HG03342 (cell line): ENCODE measurements around the gene OR6B2.
"Not testable (repeated sequence)": the region's sequence is repeated elsewhere in the genome, so short reads cannot be mapped to it uniquely, and the experiment has no call there.

ENCODE experiments used
- ATAC-seq: cut with Tn5 transposase; IDR thresholded peaks from one replicate; pipeline ENCODE4 v1.9.1; 2021; ENCODE audit warnings: mild to moderate bottlenecking, moderate library complexity; ENCODE audit not compliant: unreplicated experiment

OR6B2 gene

GRCh38 chr2:240030379-240031094 lies at the start of gene OR6B2:
TSS of gene OR6B2 (minus strand) at chr2:240030429. CDS start at chr2:240030429, 0 bp downstream.
- no peak for ATAC-seq

GRCh38 chr2:240078631-240079030 lies 48.4 kb upstream of the OR6B2 start:
- no peak for ATAC-seq

DNA sequence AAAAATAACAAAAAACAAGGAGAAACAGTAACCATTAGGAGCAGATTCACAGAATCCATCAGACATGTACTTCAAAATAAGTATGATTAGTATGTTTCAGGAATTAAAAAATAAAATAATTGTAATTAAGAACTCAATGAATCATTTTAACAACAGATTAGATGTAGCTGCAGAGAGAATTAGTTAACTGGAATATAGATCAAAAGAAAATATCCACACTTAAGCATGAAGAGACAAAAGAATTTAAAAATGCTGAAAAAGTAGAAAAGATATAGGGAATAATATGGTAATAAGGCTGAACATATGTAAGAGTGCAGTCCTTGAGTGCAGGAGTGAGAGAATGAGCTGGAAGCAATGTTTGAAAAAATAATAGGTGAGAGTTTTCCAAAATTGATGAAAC lies 47.2 kb upstream of the OR6B2 start:
- no peak for ATAC-seq

DNA sequence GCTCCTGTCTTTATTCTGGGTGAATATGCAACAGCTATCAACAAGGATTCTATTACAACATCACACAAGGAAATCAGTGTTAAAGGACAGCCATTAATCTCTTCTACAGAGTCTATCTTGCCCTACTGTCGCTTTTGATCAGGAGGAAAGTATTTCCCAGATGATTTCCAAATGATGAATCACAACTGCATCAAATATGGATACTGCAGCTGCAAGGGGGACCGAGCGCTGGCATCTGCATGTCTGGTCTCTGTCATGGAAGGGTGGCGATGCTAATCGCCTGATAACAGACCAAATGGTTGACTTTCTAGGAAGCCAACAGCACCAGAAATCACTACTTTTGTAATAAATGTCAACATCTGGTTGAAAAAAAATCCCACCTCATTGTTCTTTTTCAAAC lies 44.3 kb upstream of the OR6B2 start:
- ATAC-seq: no peak

- ATAC-seq: no peak
Observed at GRCh38 chr2:240070907-240071306, 40.7 kb upstream of the OR6B2 start.

DNA sequence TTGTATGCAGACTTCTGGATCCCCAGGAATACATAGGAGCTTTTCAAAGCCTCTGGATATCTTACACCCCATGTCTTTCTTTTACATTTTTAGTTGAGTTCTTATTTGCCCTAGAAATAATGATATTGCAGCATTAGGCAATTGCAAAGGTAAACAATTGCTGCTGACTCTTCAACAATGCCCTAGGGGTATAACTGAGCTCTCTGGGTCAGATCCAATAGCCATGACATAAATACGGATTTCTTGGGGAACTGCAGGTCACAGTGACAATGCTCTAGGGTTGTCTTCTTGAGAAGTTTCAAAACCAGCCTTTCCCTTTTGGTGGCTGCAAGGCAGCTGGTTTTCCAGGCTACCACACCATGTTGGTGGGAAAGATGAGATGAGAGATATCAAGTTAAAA lies 39.6 kb upstream of the OR6B2 start:
- no peak for ATAC-seq

GRCh38 chr2:240068193-240068592 lies 38.0 kb upstream of the OR6B2 start:
- ATAC-seq: no peak

- no peak for ATAC-seq
Observed at GRCh38 chr2:240066489-240066888, 36.3 kb upstream of the OR6B2 start.

DNA sequence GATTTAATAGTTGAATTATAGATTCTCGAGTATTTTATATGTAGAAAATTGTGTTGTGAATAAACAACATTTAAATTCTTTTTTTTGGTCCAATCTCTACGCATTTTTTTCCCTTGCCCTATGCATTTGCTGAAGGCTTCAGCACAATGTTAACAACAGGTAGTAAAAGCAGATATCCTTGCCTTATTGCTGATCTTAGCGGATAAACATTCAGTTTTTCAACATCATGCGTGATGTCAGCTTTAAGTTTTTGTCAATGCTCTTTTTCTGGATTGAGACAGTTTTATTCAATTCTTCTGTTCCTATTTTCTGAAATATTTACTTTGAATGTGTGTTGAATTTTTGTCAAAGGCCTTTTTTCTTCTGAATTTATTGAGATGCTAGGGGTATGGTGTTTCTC lies 34.7 kb upstream of the OR6B2 start:
- no peak for ATAC-seq

DNA sequence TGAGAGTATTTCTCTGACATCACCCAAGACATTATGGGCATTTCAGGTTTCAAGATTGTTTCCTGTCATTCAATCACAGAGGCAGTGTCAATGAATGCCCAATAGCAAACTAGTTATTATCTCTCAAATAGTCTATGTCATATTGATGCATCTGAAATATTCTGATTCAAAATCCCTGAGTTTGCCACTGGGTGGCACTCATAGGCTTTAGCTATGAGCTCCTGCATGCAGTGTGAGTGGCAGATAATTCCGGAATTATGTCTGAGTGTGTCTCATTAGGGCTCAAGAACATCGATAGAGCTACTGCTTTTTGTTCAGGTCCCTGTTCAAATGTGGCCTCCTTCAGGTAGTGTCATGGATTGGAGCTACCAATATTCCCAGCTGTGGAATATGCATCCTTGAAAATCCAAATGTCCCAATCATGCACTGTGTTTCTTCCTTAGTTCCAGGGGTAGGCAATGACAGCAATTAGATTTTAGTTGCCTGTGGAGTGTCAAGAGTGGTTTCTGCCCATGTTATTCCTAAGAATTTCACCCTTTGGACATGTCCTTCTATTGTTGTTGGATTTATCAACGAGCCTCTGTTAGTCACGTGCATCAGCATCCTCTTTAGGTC lies 30.9 kb upstream of the OR6B2 start:
- ATAC-seq: no peak

DNA sequence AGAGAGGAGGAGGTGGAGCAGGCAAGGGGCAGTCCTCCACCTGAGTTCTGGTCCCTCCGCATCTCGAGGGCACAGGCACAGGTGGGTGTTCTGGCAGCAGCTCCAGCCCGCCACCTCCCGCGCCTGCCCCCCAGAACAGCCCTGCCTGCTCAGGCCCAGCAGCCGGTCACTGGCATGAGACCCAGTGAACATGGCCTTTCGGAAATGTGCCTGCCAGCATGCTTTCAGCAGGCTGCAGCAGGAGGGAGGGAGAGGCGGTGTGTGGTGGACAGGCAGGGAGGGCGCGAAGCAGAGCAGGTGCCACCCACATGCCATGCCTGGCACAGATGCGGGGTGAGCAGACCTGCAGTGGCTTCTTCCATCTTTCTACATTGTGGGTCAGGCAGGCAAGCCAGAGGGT lies 26.4 kb upstream of the OR6B2 start:
- no peak for ATAC-seq

GRCh38 chr2:240055177-240055917 lies 25.1 kb upstream of the OR6B2 start:
- ATAC-seq: no peak

GRCh38 chr2:240053173-240054155 lies 23.2 kb upstream of the OR6B2 start, which contains the start of gene OR6B3:
TSS of gene OR6B3 (minus strand) at chr2:240053521.
- ATAC-seq: no peak

- ATAC-seq: no peak
Observed at GRCh38 chr2:240052524-240052923, 22.3 kb upstream of the OR6B2 start.

DNA sequence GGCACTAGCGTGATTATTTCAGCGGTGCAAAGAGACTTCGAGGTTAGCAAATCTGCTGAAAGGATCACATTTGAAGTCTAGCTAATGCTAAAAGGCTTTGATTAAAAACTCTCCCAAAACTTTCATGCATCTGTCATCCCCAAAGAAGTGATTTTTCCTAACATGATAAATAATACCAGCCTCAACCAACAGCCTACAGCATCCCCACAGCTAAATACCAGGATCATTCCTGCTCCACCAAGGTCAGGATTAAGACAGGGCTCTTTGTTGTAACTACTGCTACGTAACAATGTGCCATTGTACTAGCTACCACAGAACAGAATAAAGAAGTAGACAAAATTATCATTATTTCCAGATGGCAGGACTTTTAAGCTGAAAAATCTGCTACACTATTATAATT lies 21.5 kb upstream of the OR6B2 start:
- no peak for ATAC-seq

DNA sequence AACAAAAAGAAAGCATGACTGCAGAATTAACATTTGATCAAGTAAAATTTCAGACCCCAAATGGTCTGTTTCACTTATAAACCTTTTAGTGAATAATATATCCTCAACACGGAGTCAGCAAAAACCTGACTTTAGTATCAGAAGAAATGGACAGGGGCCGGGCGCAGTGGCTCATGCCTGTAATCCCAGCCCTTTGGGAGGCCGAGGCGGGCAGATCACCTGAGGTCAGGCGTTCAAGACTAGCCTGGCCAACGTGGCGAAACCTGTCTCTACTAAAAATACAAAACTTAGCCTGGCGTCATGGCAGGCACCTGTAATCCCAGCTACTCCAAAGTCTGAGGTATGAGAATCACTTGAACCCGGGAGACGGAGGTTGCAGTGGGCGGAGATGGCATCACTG lies 20.0 kb upstream of the OR6B2 start:
- no peak for ATAC-seq

DNA sequence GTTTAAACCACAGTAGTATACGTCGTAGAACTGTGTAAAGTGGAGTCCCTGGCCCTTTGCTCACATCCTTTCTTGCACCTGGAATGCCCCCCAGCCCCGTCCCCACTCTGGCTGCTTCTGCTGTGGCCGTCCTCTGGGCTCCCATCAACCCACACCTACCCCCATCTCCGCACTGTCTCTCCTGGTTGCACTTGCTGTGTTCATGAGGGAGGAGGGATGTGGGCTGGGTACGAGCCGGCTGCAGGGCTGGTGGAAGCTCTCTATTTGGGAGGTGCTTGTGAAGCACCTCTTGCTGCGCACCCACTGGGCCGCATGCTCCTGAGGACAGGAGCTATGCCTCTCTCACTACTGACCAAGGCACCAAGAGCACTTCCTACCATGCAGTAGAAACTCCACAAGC lies 18.0 kb upstream of the OR6B2 start:
- ATAC-seq: no peak

GRCh38 chr2:240045098-240045497 lies 14.9 kb upstream of the OR6B2 start:
- ATAC-seq: no peak

DNA sequence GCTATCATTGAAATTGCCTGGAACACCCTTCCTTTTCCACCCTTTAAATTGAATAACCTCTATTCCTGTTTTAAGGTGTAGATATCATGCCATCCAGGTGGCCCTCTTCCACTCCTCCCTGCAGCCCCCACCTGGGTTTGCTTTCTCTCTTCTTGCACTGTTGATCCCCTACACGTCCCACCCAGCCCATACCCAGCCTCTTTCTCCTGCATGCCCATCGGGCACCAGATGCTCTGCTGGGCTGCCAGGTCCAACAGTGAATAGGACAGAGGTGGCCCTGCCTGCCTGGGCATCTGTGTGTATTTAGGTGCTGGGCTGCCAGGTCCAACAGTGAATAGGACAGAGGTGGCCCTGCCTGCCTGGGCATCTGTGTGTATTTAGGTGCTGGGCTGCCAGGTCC lies 13.9 kb upstream of the OR6B2 start:
- not testable (repeated sequence) for ATAC-seq

- ATAC-seq: no peak
Observed at GRCh38 chr2:240043279-240043989, 13.2 kb upstream of the OR6B2 start.
